Measurements from ENCODE around the gene CEP350. TPM values are rescaled to one million over a fixed set of nuclear protein-coding genes. Genes with fewer than 3 reads are reported as not detected.

Gene CEP350
- total RNA-seq (ENCODE audit: low replicate concordance) = 57.9 and 115 TPM in 2 replicates

GRCh38 chr1:179954493-179955286, at the start of gene CEP350:
CEP350 (plus strand) TSS chr1:179954810; CDS start chr1:179986182, 31,372 bp downstream.
- TF ChIP-seq CTCF (IDR thresholded peaks at IDR 0.05; ENCODE audit: insufficient read depth, low read length) = no peak
- DNase-seq (ENCODE audit: low read depth) = peak; percentile 99
- H3K4me3 ChIP-seq (ENCODE audit: low read depth, low read length) = peak within 1 kb of the TSS; percentile 92

GRCh38 chr1:179910934-179911333, 43.7 kb upstream of the CEP350 start:
- no peak for DNase-seq (ENCODE audit: low read depth)
- H3K4me3 ChIP-seq (ENCODE audit: low read depth, low read length) = no peak overlapping the region
- no peak for TF ChIP-seq CTCF (IDR thresholded peaks at IDR 0.05; ENCODE audit: insufficient read depth, low read length)

- no peak overlapping the region for H3K4me3 ChIP-seq (ENCODE audit: low read depth, low read length)
- no peak for TF ChIP-seq CTCF (IDR thresholded peaks at IDR 0.05; ENCODE audit: insufficient read depth, low read length)
- DNase-seq (ENCODE audit: low read depth) = no peak
Observed at GRCh38 chr1:179911812-179912211, 42.8 kb upstream of the CEP350 start.

- no peak for DNase-seq (ENCODE audit: low read depth)
- TF ChIP-seq CTCF (IDR thresholded peaks at IDR 0.05; ENCODE audit: insufficient read depth, low read length) = no peak
- no peak overlapping the region for H3K4me3 ChIP-seq (ENCODE audit: low read depth, low read length)
Observed at GRCh38 chr1:179917601-179918429, 36.8 kb upstream of the CEP350 start.

GRCh38 chr1:179921472-179921871, 33.1 kb upstream of the CEP350 start:
- no peak overlapping the region for H3K4me3 ChIP-seq (ENCODE audit: low read depth, low read length)
- DNase-seq (ENCODE audit: low read depth) = no peak
- no peak for TF ChIP-seq CTCF (IDR thresholded peaks at IDR 0.05; ENCODE audit: insufficient read depth, low read length)

GRCh38 chr1:179921981-179922872, 32.4 kb upstream of the CEP350 start:
- H3K4me3 ChIP-seq (ENCODE audit: low read depth, low read length) = no peak overlapping the region
- TF ChIP-seq CTCF (IDR thresholded peaks at IDR 0.05; ENCODE audit: insufficient read depth, low read length) = no peak
- DNase-seq (ENCODE audit: low read depth) = no peak

All from fibroblast of the aortic adventitia (primary cell).